Osteocyte (in vitro differentiated cells): ENCODE results near the gene SIDT2. TPM values are rescaled to one million over a fixed set of nuclear protein-coding genes. Genes with fewer than 3 reads are reported as not detected.
A peak's percentile ranks its signal among the peaks of the same experiment; 100 is the strongest.

ENCODE experiments used
- DNase-seq: peaks from one replicate; pipeline ENCODE4 v3.0.0; 2021; ENCODE audit warnings: mixed read lengths; ENCODE audit not compliant: unreplicated experiment; ENCODE audit errors: extremely low spot score
- H3K27ac Mint-ChIP-seq: one replicate; pipeline ENCODE4 v1.8.0; 2021; ENCODE audit warnings: mild to moderate bottlenecking, mixed read lengths; ENCODE audit not compliant: unreplicated experiment
- H3K27me3 Mint-ChIP-seq: one replicate; pipeline ENCODE4 v1.8.0; 2021; ENCODE audit warnings: mixed read lengths; ENCODE audit not compliant: unreplicated experiment
- H3K36me3 Mint-ChIP-seq: one replicate; pipeline ENCODE4 v1.8.0; 2021; ENCODE audit warnings: mixed read lengths; ENCODE audit not compliant: unreplicated experiment
- H3K4me1 Mint-ChIP-seq: one replicate; pipeline ENCODE4 v1.8.0; 2021; ENCODE audit warnings: mixed read lengths; ENCODE audit not compliant: unreplicated experiment
- H3K4me3 Mint-ChIP-seq: one replicate; pipeline ENCODE4 v1.8.0; 2021; ENCODE audit warnings: mild to moderate bottlenecking, moderate library complexity, mixed read lengths; ENCODE audit not compliant: unreplicated experiment
- H3K9me3 Mint-ChIP-seq: one replicate; pipeline ENCODE4 v1.8.0; 2021; ENCODE audit warnings: mixed read lengths; ENCODE audit not compliant: unreplicated experiment
- CTCF ChIP-seq: fragments of 200-600 bp; sonication (generic); IDR thresholded peaks from 2 replicates; pipeline ENCODE4 v1.5.0; 2021; ENCODE audit warnings: antibody characterized with exemption, mild to moderate bottlenecking, moderate library complexity
- total RNA-seq: library from RNA; stranded (reverse); gene quantifications from 2 replicates; pipeline ENCODE4 v1.2.1, GENCODE V29; 2021

SIDT2 gene
- total RNA-seq, 1 donor from 2014 or later: 67.3 TPM

- Mint-ChIP-seq H3K36me3 (peaks cover 19% of the 10 kb centered on the region), H3K27ac (peak overlapping the region; percentile 87), H3K4me1 (peaks cover 62% of the 10 kb centered on the region), H3K9me3 (no peaks in the 10 kb centered on the region), H3K4me3 (no peak overlapping the region), H3K27me3 (no peaks in the 10 kb centered on the region)
- no peak for DNase-seq
- no peak for TF ChIP-seq CTCF
These were observed 42.0 kb downstream of the SIDT2 start for GRCh38 chr11:117220568-117220967.

- H3K4me1 Mint-ChIP-seq: peaks cover 63% of the 10 kb centered on the region
- peaks cover 19% of the 10 kb centered on the region for H3K36me3 Mint-ChIP-seq
- H3K4me3 Mint-ChIP-seq: no peak overlapping the region
- no peak for DNase-seq
- H3K27ac Mint-ChIP-seq: peak overlapping the region; percentile 87
- no peaks in the 10 kb centered on the region for H3K27me3 Mint-ChIP-seq
- no peak for TF ChIP-seq CTCF
- no peaks in the 10 kb centered on the region for H3K9me3 Mint-ChIP-seq
These were observed 42.6 kb downstream of the SIDT2 start for GRCh38 chr11:117220999-117221774.

GRCh38 chr11:117221775-117222517 lies 43.4 kb downstream of the SIDT2 start:
- Mint-ChIP-seq H3K9me3 (no peaks in the 10 kb centered on the region), H3K4me3 (no peak overlapping the region), H3K36me3 (peaks cover 25% of the 10 kb centered on the region), H3K4me1 (peaks cover 61% of the 10 kb centered on the region), H3K27ac (peak overlapping the region; percentile 87), H3K27me3 (no peaks in the 10 kb centered on the region)
- TF ChIP-seq CTCF: peak; percentile 28
- peak; percentile 90 for DNase-seq

GRCh38 chr11:117222991-117223740 lies 44.6 kb downstream of the SIDT2 start:
- Mint-ChIP-seq H3K27me3 (no peaks in the 10 kb centered on the region), H3K36me3 (peaks cover 23% of the 10 kb centered on the region), H3K4me1 (peaks cover 48% of the 10 kb centered on the region), H3K27ac (peak overlapping the region; percentile 87), H3K9me3 (no peaks in the 10 kb centered on the region), H3K4me3 (no peak overlapping the region)
- no peak for DNase-seq
- TF ChIP-seq CTCF: no peak
